Measurements from ENCODE around the gene P2RX3.

P2RX3 gene

GRCh38 chr11:57380975-57381374 lies 42.8 kb downstream of the P2RX3 start, which contains the start of gene PRG3:
PRG3 (minus strand) TSS chr11:57381150; CDS start chr11:57380708, 442 bp downstream.
- H3K27ac ChIP-seq (ENCODE audit: low read length), result no peak within 1 kb of the TSS
- no peaks in the 10 kb centered on the region for H3K36me3 ChIP-seq (ENCODE audit: control insufficient read depth in 1 of 2, insufficient read depth in 2 of 2, low read length in 2 of 2)
- H3K9me3 ChIP-seq (ENCODE audit: control insufficient read depth in 1 of 2, low read length in 2 of 2), result no peaks in the 10 kb centered on the region
- no peaks in the 10 kb centered on the region for H3K27me3 ChIP-seq (ENCODE audit: low read depth, low read length)
- H3K4me3 ChIP-seq (ENCODE audit: low read depth in 1 of 2, low read length in 2 of 2), result no peak within 1 kb of the TSS
- no peaks in the 10 kb centered on the region for H3K4me1 ChIP-seq (ENCODE audit: control insufficient read depth in 1 of 2, insufficient read depth in 2 of 2, low read length in 2 of 2)

- H3K27me3 ChIP-seq (ENCODE audit: low read depth, low read length), result no peaks in the 10 kb centered on the region
- no peak overlapping the region for H3K27ac ChIP-seq (ENCODE audit: low read length)
- H3K4me1 ChIP-seq (ENCODE audit: control insufficient read depth in 1 of 2, insufficient read depth in 2 of 2, low read length in 2 of 2), result no peaks in the 10 kb centered on the region
- H3K36me3 ChIP-seq (ENCODE audit: control insufficient read depth in 1 of 2, insufficient read depth in 2 of 2, low read length in 2 of 2), result no peaks in the 10 kb centered on the region
- H3K4me3 ChIP-seq (ENCODE audit: low read depth in 1 of 2, low read length in 2 of 2), result no peak overlapping the region
- no peaks in the 10 kb centered on the region for H3K9me3 ChIP-seq (ENCODE audit: control insufficient read depth in 1 of 2, low read length in 2 of 2)
Observed at GRCh38 chr11:57386178-57386940, 48.2 kb downstream of the P2RX3 start.

- Histone ChIP-seq H3K36me3 (ENCODE audit: control insufficient read depth in 1 of 2, insufficient read depth in 2 of 2, low read length in 2 of 2) (no peaks in the 10 kb centered on the region), H3K9me3 (ENCODE audit: control insufficient read depth in 1 of 2, low read length in 2 of 2) (no peaks in the 10 kb centered on the region), H3K4me1 (ENCODE audit: control insufficient read depth in 1 of 2, insufficient read depth in 2 of 2, low read length in 2 of 2) (no peaks in the 10 kb centered on the region), H3K27ac (ENCODE audit: low read length) (no peak overlapping the region), H3K27me3 (ENCODE audit: low read depth, low read length) (no peaks in the 10 kb centered on the region), H3K4me3 (ENCODE audit: low read depth in 1 of 2, low read length in 2 of 2) (no peak overlapping the region)
Observed at GRCh38 chr11:57387289-57388030, 49.3 kb downstream of the P2RX3 start.

- Histone ChIP-seq H3K4me1 (ENCODE audit: control insufficient read depth in 1 of 2, insufficient read depth in 2 of 2, low read length in 2 of 2) (no peaks in the 10 kb centered on the region), H3K9me3 (ENCODE audit: control insufficient read depth in 1 of 2, low read length in 2 of 2) (no peaks in the 10 kb centered on the region), H3K4me3 (ENCODE audit: low read depth in 1 of 2, low read length in 2 of 2) (no peak within 1 kb of the TSS), H3K36me3 (ENCODE audit: control insufficient read depth in 1 of 2, insufficient read depth in 2 of 2, low read length in 2 of 2) (no peaks in the 10 kb centered on the region), H3K27me3 (ENCODE audit: low read depth, low read length) (no peaks in the 10 kb centered on the region), H3K27ac (ENCODE audit: low read length) (no peak within 1 kb of the TSS)
Observed at GRCh38 chr11:57390535-57390934, 52.4 kb downstream of the P2RX3 start, which contains the start of gene PRG2. PRG2 (minus strand) TSS chr11:57390650; CDS start chr11:57389944, 706 bp downstream.

GRCh38 chr11:57391111-57391510 lies 53.0 kb downstream of the P2RX3 start:
- no peaks in the 10 kb centered on the region for H3K9me3 ChIP-seq (ENCODE audit: control insufficient read depth in 1 of 2, low read length in 2 of 2)
- no peak overlapping the region for H3K4me3 ChIP-seq (ENCODE audit: low read depth in 1 of 2, low read length in 2 of 2)
- H3K27me3 ChIP-seq (ENCODE audit: low read depth, low read length), result no peaks in the 10 kb centered on the region
- no peaks in the 10 kb centered on the region for H3K36me3 ChIP-seq (ENCODE audit: control insufficient read depth in 1 of 2, insufficient read depth in 2 of 2, low read length in 2 of 2)
- no peaks in the 10 kb centered on the region for H3K4me1 ChIP-seq (ENCODE audit: control insufficient read depth in 1 of 2, insufficient read depth in 2 of 2, low read length in 2 of 2)
- H3K27ac ChIP-seq (ENCODE audit: low read length), result no peak overlapping the region

GRCh38 chr11:57391539-57391938 lies 53.4 kb downstream of the P2RX3 start:
- Histone ChIP-seq H3K4me1 (ENCODE audit: control insufficient read depth in 1 of 2, insufficient read depth in 2 of 2, low read length in 2 of 2) (no peaks in the 10 kb centered on the region), H3K4me3 (ENCODE audit: low read depth in 1 of 2, low read length in 2 of 2) (no peak overlapping the region), H3K27ac (ENCODE audit: low read length) (no peak overlapping the region)

GRCh38 chr11:57392066-57392762 lies 54.1 kb downstream of the P2RX3 start:
- Histone ChIP-seq H3K4me1 (ENCODE audit: control insufficient read depth in 1 of 2, insufficient read depth in 2 of 2, low read length in 2 of 2) (no peaks in the 10 kb centered on the region), H3K27me3 (ENCODE audit: low read depth, low read length) (no peaks in the 10 kb centered on the region), H3K27ac (ENCODE audit: low read length) (no peak overlapping the region), H3K9me3 (ENCODE audit: control insufficient read depth in 1 of 2, low read length in 2 of 2) (no peaks in the 10 kb centered on the region), H3K4me3 (ENCODE audit: low read depth in 1 of 2, low read length in 2 of 2) (no peak overlapping the region), H3K36me3 (ENCODE audit: control insufficient read depth in 1 of 2, insufficient read depth in 2 of 2, low read length in 2 of 2) (no peaks in the 10 kb centered on the region)

More at GRCh38 chr11:57391539-57391938, 53.4 kb downstream of the P2RX3 start:
- H3K9me3 ChIP-seq (ENCODE audit: control insufficient read depth in 1 of 2, low read length in 2 of 2), result no peaks in the 10 kb centered on the region
- no peaks in the 10 kb centered on the region for H3K36me3 ChIP-seq (ENCODE audit: control insufficient read depth in 1 of 2, insufficient read depth in 2 of 2, low read length in 2 of 2)
- H3K27me3 ChIP-seq (ENCODE audit: low read depth, low read length), result no peaks in the 10 kb centered on the region

GRCh38 chr11:57392763-57393105 lies 54.6 kb downstream of the P2RX3 start:
- Histone ChIP-seq H3K27me3 (ENCODE audit: low read depth, low read length) (no peaks in the 10 kb centered on the region), H3K36me3 (ENCODE audit: control insufficient read depth in 1 of 2, insufficient read depth in 2 of 2, low read length in 2 of 2) (no peaks in the 10 kb centered on the region), H3K9me3 (ENCODE audit: control insufficient read depth in 1 of 2, low read length in 2 of 2) (no peaks in the 10 kb centered on the region), H3K4me1 (ENCODE audit: control insufficient read depth in 1 of 2, insufficient read depth in 2 of 2, low read length in 2 of 2) (no peaks in the 10 kb centered on the region), H3K4me3 (ENCODE audit: low read depth in 1 of 2, low read length in 2 of 2) (no peak overlapping the region), H3K27ac (ENCODE audit: low read length) (no peak overlapping the region)

- Histone ChIP-seq H3K9me3 (ENCODE audit: control insufficient read depth in 1 of 2, low read length in 2 of 2) (no peaks in the 10 kb centered on the region), H3K36me3 (ENCODE audit: control insufficient read depth in 1 of 2, insufficient read depth in 2 of 2, low read length in 2 of 2) (no peaks in the 10 kb centered on the region), H3K4me3 (ENCODE audit: low read depth in 1 of 2, low read length in 2 of 2) (no peak overlapping the region), H3K27me3 (ENCODE audit: low read depth, low read length) (no peaks in the 10 kb centered on the region), H3K4me1 (ENCODE audit: control insufficient read depth in 1 of 2, insufficient read depth in 2 of 2, low read length in 2 of 2) (no peaks in the 10 kb centered on the region), H3K27ac (ENCODE audit: low read length) (no peak overlapping the region)
Observed at GRCh38 chr11:57394203-57394965, 56.2 kb downstream of the P2RX3 start.

- Histone ChIP-seq H3K27me3 (ENCODE audit: low read depth, low read length) (no peaks in the 10 kb centered on the region), H3K4me1 (ENCODE audit: control insufficient read depth in 1 of 2, insufficient read depth in 2 of 2, low read length in 2 of 2) (no peaks in the 10 kb centered on the region), H3K9me3 (ENCODE audit: control insufficient read depth in 1 of 2, low read length in 2 of 2) (no peaks in the 10 kb centered on the region), H3K4me3 (ENCODE audit: low read depth in 1 of 2, low read length in 2 of 2) (no peak overlapping the region), H3K27ac (ENCODE audit: low read length) (no peak overlapping the region), H3K36me3 (ENCODE audit: control insufficient read depth in 1 of 2, insufficient read depth in 2 of 2, low read length in 2 of 2) (no peaks in the 10 kb centered on the region)
Observed at GRCh38 chr11:57395905-57396623, 57.9 kb downstream of the P2RX3 start.
